GM12892 (cell line): ENCODE results near the gene ARRDC5.

Experiments used
- POLR2A ChIP-seq: IDR thresholded peaks from 2 replicates; pipeline ENCODE4 v1.6.1; 2011; ENCODE audit warnings: low read depth, low read length, control low read depth
- POLR2AphosphoS5 ChIP-seq: IDR thresholded peaks from 2 replicates; pipeline ENCODE4 v1.6.1; 2011; ENCODE audit warnings: low read depth, low read length, control low read depth

DNA sequence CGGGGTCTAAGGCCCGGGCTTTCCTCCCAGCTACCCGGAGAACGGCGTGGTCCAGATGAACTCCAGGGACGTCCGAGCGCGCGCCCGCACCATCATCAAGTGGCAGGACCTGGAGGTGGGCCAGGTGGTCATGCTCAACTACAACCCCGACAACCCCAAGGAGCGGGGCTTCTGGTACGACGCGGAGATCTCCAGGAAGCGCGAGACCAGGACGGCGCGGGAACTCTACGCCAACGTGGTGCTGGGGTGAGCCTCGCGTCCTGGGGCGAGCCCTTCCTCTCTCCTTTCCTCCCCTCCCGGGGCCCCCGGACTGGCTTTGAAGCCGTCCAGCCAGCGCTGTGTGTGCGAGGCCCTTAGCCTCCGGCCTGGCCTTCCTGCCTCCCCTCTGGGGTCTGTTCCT, 30.0 kb upstream of the ARRDC5 start:
- TF ChIP-seq POLR2A = no peak
- TF ChIP-seq POLR2AphosphoS5 = no peak
